Liver (tissue), 3 donors: ENCODE measurements around the gene PHETA2.

Experiments used
- FOXA1 ChIP-seq: IDR thresholded peaks from 2 replicates; pipeline ENCODE4 v1.6.1; 2016; ENCODE audit warnings: antibody characterized with exemption
- GABPA ChIP-seq, 2 donors: IDR thresholded peaks in 1 of 2; conservative IDR thresholded peaks in 1 of 2; 2 replicates each; pipeline ENCODE4 v1.6.1; 2016; ENCODE audit warnings: antibody characterized with exemption in 2 of 2, mild to moderate bottlenecking in 1 of 2, moderate library complexity in 1 of 2
- NR2F2 ChIP-seq: IDR thresholded peaks from 2 replicates; pipeline ENCODE4 v1.6.1; 2016; ENCODE audit warnings: antibody characterized with exemption
- RAD21 ChIP-seq, 2 donors: IDR thresholded peaks; 2 replicates each; pipeline ENCODE4 v1.6.1; 2016; ENCODE audit warnings: antibody characterized with exemption in 2 of 2, mild to moderate bottlenecking in 2 of 2
- RXRA ChIP-seq, 2 donors: IDR thresholded peaks; 2 replicates each; pipeline ENCODE4 v1.6.1; 2017 to 2018; ENCODE audit warnings: antibody characterized with exemption in 2 of 2, mild to moderate bottlenecking in 1 of 2
- SP1 ChIP-seq: IDR thresholded peaks from 2 replicates; pipeline ENCODE4 v1.6.1; 2018; ENCODE audit warnings: antibody characterized with exemption, mild to moderate bottlenecking
- TAF1 ChIP-seq: conservative IDR thresholded peaks from 2 replicates; pipeline ENCODE4 v1.6.1; 2016; ENCODE audit warnings: antibody characterized with exemption, mild to moderate bottlenecking
- YY1 ChIP-seq: IDR thresholded peaks from 2 replicates; pipeline ENCODE4 v1.6.1; 2016; ENCODE audit warnings: antibody characterized with exemption, mild to moderate bottlenecking
- TF ChIP-seq, protein P1 (sequence below): fragments of 150-350 bp; IDR thresholded peaks from 2 replicates; pipeline ENCODE4 v1.5.1; 2017; ENCODE audit warnings: improper control_type of control experiment, low read depth, low read length; ENCODE audit not compliant: missing input control
- TF ChIP-seq, protein P2 (sequence below): IDR thresholded peaks from 2 replicates; pipeline ENCODE4 v1.6.1; 2016; ENCODE audit warnings: antibody characterized with exemption
- TF ChIP-seq, protein P3 (sequence below): IDR thresholded peaks from 2 replicates; pipeline ENCODE4 v1.6.1; 2016; ENCODE audit warnings: antibody characterized with exemption
- donor health status: healthy.
- donor health status: healthy.

DNA sequence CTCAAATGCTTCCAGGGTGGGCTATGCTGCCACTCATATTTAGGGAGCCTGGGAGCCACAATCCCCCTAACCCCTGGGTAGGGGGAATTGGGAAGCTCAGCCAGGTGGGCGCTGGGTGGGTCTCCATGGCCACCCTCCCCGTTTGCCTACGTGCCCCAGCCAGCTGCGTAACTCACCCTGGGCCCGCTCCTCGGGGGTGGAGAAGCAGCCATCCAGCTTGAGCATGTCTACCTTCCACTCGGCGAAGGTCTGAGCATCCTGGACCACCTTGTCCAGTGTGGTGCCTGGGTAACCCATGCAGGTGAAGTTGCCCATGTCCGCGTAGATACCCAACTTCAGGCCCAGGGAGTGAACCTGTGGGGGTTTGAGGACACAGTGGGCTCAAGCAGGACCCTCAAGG lies 7.1 kb upstream of the PHETA2 start:
- TF ChIP-seq FOXA1 (no peak), TAF1 (no peak), GABPA (IDR thresholded peaks at IDR 0.05 in 1 of 2, conservative IDR thresholded peaks at IDR 0.05 in 1 of 2) (no peak), SP1 (no peak), RAD21 (IDR thresholded peaks at IDR 0.05) (no peak), YY1 (no peak), RXRA (IDR thresholded peaks at IDR 0.05) (no peak), NR2F2 (no peak)
- TF ChIP-seq, protein P1, sequence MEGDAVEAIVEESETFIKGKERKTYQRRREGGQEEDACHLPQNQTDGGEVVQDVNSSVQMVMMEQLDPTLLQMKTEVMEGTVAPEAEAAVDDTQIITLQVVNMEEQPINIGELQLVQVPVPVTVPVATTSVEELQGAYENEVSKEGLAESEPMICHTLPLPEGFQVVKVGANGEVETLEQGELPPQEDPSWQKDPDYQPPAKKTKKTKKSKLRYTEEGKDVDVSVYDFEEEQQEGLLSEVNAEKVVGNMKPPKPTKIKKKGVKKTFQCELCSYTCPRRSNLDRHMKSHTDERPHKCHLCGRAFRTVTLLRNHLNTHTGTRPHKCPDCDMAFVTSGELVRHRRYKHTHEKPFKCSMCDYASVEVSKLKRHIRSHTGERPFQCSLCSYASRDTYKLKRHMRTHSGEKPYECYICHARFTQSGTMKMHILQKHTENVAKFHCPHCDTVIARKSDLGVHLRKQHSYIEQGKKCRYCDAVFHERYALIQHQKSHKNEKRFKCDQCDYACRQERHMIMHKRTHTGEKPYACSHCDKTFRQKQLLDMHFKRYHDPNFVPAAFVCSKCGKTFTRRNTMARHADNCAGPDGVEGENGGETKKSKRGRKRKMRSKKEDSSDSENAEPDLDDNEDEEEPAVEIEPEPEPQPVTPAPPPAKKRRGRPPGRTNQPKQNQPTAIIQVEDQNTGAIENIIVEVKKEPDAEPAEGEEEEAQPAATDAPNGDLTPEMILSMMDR = no peak
- TF ChIP-seq, protein P2, sequence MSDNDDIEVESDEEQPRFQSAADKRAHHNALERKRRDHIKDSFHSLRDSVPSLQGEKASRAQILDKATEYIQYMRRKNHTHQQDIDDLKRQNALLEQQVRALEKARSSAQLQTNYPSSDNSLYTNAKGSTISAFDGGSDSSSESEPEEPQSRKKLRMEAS = no peak
- TF ChIP-seq, protein P3, sequence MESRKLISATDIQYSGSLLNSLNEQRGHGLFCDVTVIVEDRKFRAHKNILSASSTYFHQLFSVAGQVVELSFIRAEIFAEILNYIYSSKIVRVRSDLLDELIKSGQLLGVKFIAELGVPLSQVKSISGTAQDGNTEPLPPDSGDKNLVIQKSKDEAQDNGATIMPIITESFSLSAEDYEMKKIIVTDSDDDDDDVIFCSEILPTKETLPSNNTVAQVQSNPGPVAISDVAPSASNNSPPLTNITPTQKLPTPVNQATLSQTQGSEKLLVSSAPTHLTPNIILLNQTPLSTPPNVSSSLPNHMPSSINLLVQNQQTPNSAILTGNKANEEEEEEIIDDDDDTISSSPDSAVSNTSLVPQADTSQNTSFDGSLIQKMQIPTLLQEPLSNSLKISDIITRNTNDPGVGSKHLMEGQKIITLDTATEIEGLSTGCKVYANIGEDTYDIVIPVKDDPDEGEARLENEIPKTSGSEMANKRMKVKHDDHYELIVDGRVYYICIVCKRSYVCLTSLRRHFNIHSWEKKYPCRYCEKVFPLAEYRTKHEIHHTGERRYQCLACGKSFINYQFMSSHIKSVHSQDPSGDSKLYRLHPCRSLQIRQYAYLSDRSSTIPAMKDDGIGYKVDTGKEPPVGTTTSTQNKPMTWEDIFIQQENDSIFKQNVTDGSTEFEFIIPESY = no peak
